A673 (cell line): ENCODE measurements around the gene TH.

ENCODE experiments used
- CTCF ChIP-seq: fragments of 300-800, 200-600 bp; sonication (generic); conservative IDR thresholded peaks from 2 replicates; pipeline ENCODE4 v1.5.1; 2017; ENCODE audit warnings: low read depth, mild to moderate bottlenecking, antibody characterized with exemption, low read length, moderate library complexity, mixed read lengths
- EZH2 ChIP-seq: fragments of 200-600 bp; sonication (generic); IDR thresholded peaks from 2 replicates; pipeline ENCODE4 v1.6.1; 2017; ENCODE audit warnings: borderline replicate concordance, low read depth, mild to moderate bottlenecking, mixed read lengths, antibody characterized with exemption, low read length; ENCODE audit not compliant: poor library complexity, severe bottlenecking

- TF ChIP-seq CTCF = no peak
- no peak for TF ChIP-seq EZH2
Measured at GRCh38 chr11:2143477-2143798, 28.2 kb downstream of the TH start.
